Mesenchymal stem cell (in vitro differentiated cells and primary cell): Measurements from ENCODE around the gene AHCYL2.
"Not testable (repeated sequence)": the region's sequence is repeated elsewhere in the genome, so short reads cannot be mapped to it uniquely, and the experiment has no call there.

Experiments
- DNase-seq: peaks from one replicate; pipeline ENCODE4 v3.0.0-alpha.2; 2013
- H2AFZ ChIP-seq: one replicate; pipeline ENCODE4 v1.6.1; 2013; ENCODE audit warnings: low read depth, mild to moderate bottlenecking, control low read depth, inconsistent platforms, low read length, moderate library complexity
- H2AK5ac ChIP-seq: 2 replicates; pipeline ENCODE4 v1.6.1; 2013; ENCODE audit warnings: low read length, moderate library complexity, mild to moderate bottlenecking, inconsistent platforms; ENCODE audit not compliant: severe bottlenecking
- H2BK120ac ChIP-seq: one replicate; pipeline ENCODE4 v1.6.1; 2013; ENCODE audit warnings: low read depth, mild to moderate bottlenecking, inconsistent platforms, low read length, moderate library complexity
- H2BK12ac ChIP-seq, 2 experiments: one replicate each; pipeline ENCODE4 v1.6.1; 2013; ENCODE audit warnings: inconsistent platforms in 2 of 2, low read length in 2 of 2, mild to moderate bottlenecking in 2 of 2, moderate library complexity in 2 of 2, control low read depth in 1 of 2
- H2BK15ac ChIP-seq: one replicate; pipeline ENCODE4 v1.6.1; 2013; ENCODE audit warnings: mild to moderate bottlenecking, low read depth, inconsistent platforms; ENCODE audit not compliant: poor library complexity, severe bottlenecking
- H2BK5ac ChIP-seq: 2 replicates; pipeline ENCODE4 v1.6.1; 2013; ENCODE audit warnings: low read depth, mild to moderate bottlenecking, low read length, control low read depth, inconsistent platforms; ENCODE audit not compliant: poor library complexity, severe bottlenecking
- H3K14ac ChIP-seq, 2 experiments: one replicate each; pipeline ENCODE4 v1.6.1; 2013; ENCODE audit warnings: inconsistent platforms in 2 of 2, low read length in 2 of 2, control low read depth in 1 of 2, mild to moderate bottlenecking in 1 of 2, moderate library complexity in 1 of 2
- H3K18ac ChIP-seq, 2 experiments: one replicate each; pipeline ENCODE4 v1.6.1; 2013; ENCODE audit warnings: inconsistent platforms in 2 of 2, low read length in 2 of 2, control low read depth in 1 of 2, low read depth in 1 of 2, mild to moderate bottlenecking in 1 of 2
- H3K23ac ChIP-seq, 2 experiments: one replicate each; pipeline ENCODE4 v1.6.1; 2013; ENCODE audit warnings: inconsistent platforms in 2 of 2, low read length in 2 of 2, mild to moderate bottlenecking in 2 of 2, moderate library complexity in 2 of 2, control low read depth in 1 of 2
- H3K27ac ChIP-seq: 2 replicates; pipeline ENCODE4 v1.5.1; 2013; ENCODE audit warnings: mild to moderate bottlenecking, moderate library complexity, low read length, control low read depth, inconsistent platforms; ENCODE audit not compliant: poor library complexity, severe bottlenecking
- H3K27me3 ChIP-seq, 2 experiments: 2 replicates each; pipeline versions ENCODE4 v1.6.1 to v1.7.0; 2013; ENCODE audit warnings: low read length in 2 of 2, mild to moderate bottlenecking in 2 of 2, moderate library complexity in 2 of 2, control low read depth in 1 of 2, inconsistent platforms in 1 of 2; ENCODE audit not compliant: control insufficient read depth in 1 of 2, insufficient read depth in 1 of 2
- H3K36me3 ChIP-seq, 2 experiments: 2 replicates each; pipeline versions ENCODE4 v1.6.1 to v1.7.0; 2013; ENCODE audit warnings: low read length in 2 of 2, control low read depth in 1 of 2, inconsistent platforms in 1 of 2, low read depth in 1 of 2, mild to moderate bottlenecking in 1 of 2; ENCODE audit not compliant: insufficient read depth in 2 of 2, control insufficient read depth in 1 of 2
- H3K4ac ChIP-seq, 2 experiments: one replicate each; pipeline ENCODE4 v1.6.1; 2013; ENCODE audit warnings: inconsistent platforms in 2 of 2, low read length in 2 of 2, mild to moderate bottlenecking in 2 of 2, moderate library complexity in 2 of 2, control low read depth in 1 of 2, low read depth in 1 of 2
- H3K4me1 ChIP-seq: 2 replicates; pipeline ENCODE4 v1.6.1; 2013; ENCODE audit warnings: low read depth, low read length, control low read depth; ENCODE audit not compliant: control insufficient read depth, insufficient read depth
- H3K4me2 ChIP-seq: 2 replicates; pipeline ENCODE4 v1.6.1; 2013; ENCODE audit warnings: low read length, mild to moderate bottlenecking, inconsistent platforms; ENCODE audit not compliant: poor library complexity, severe bottlenecking
- H3K4me3 ChIP-seq, 2 experiments: 2 replicates each; pipeline versions ENCODE4 v1.5.1 to v1.7.0; 2013; ENCODE audit warnings: low read length in 2 of 2, mild to moderate bottlenecking in 2 of 2, control low read depth in 1 of 2, low read depth in 1 of 2; ENCODE audit not compliant: insufficient read depth in 1 of 2
- H3K79me1 ChIP-seq: replicated peaks from 2 replicates; pipeline ENCODE4 v1.6.1; 2013; ENCODE audit warnings: mild to moderate bottlenecking, control low read depth, low read length, inconsistent platforms; ENCODE audit not compliant: poor library complexity, severe bottlenecking
- H3K9ac ChIP-seq: 2 replicates; pipeline ENCODE4 v1.7.0; 2013; ENCODE audit warnings: mild to moderate bottlenecking, low read length, moderate library complexity
- H3K9me3 ChIP-seq: 2 replicates; pipeline ENCODE4 v1.7.0; 2013; ENCODE audit warnings: mild to moderate bottlenecking, low read length; ENCODE audit not compliant: control insufficient read depth
- H4K8ac ChIP-seq: one replicate; pipeline ENCODE4 v1.6.1; 2013; ENCODE audit warnings: inconsistent platforms, mild to moderate bottlenecking, low read length, moderate library complexity
- H4K91ac ChIP-seq: one replicate; pipeline ENCODE4 v1.6.1; 2013; ENCODE audit warnings: mild to moderate bottlenecking, low read length, inconsistent platforms
- WGBS: methylation state at CpG from one replicate; pipeline ENCODE4 v1.1.7; 2013; ENCODE audit warnings: mixed read lengths; 5-methylcytosine and 5-hydroxymethylcytosine counted together

Gene AHCYL2

DNA sequence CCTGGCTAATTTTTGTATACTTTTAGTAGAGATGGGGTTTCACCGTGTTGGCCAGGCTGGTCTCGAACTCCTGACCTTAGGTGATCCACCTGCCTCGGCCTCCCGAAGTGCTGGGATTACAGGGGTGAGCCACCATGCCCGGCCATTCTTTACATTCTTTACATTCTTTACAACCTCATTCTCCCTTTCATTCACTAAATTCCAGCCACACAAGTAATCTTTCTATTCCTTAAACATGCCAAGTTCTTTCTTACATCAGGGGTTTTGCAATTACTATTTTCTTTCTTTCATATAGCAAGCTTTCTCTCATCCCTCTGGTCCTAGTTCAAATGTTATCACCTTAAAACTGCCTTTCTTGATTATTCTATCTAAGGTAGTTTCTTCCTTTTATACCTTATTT, 128.3 kb downstream of the AHCYL2 start:
- not testable (repeated sequence) for H4K8ac ChIP-seq, H3K23ac ChIP-seq, H3K27ac ChIP-seq, H3K4me3 ChIP-seq, H3K79me1 ChIP-seq, H3K18ac ChIP-seq, H4K91ac ChIP-seq, H2BK15ac ChIP-seq, H3K4me1 ChIP-seq, H3K9ac ChIP-seq, H3K14ac ChIP-seq, H2AFZ ChIP-seq, H3K9me3 ChIP-seq, H2BK12ac ChIP-seq, H3K4ac ChIP-seq, H3K27me3 ChIP-seq, DNase-seq, H3K4me2 ChIP-seq, H2BK120ac ChIP-seq, H3K36me3 ChIP-seq, H2BK5ac ChIP-seq, H2AK5ac ChIP-seq
- WGBS = 62% methylated on average over 5 of the region's 5 CpGs

DNA sequence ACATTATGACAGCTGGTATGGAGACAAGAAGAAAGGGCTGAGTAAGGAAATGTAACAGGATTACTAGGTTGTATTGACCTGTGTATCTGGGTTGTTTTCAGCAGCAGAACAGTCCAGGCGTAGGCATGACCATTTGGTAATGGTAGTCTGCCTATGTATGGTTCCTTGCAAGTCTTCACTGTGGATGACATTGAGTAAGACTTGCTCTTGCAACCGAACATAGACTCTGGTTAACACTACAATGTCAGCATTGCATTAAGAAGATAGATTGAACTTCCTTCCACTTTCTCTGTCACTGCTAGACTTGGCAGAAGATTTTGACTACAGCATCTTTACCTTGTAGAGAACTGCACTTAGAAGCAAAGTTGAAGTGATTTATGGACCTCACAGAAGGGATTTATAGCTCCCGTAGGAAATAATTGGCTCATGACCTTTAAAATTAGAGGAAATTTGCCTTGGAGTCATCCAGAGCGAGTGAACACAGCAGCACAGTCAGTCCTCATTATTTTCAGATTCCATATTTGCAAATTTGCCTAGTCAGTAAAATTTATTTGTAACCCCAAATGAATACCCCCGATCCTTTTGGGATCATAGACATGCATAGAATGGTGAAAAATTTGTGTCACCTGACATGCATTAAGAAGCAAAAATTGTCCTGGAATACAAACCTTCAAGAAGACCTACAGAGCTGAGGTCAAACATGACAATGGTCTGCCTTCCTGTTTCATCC, 129.8 kb downstream of the AHCYL2 start:
- Histone ChIP-seq H3K9ac (no peak overlapping the region), H3K4me2 (no peak overlapping the region), H3K27me3 (no peaks in the 10 kb centered on the region), H2AFZ (no peak overlapping the region), H4K8ac (no peak overlapping the region), H3K27ac (no peak overlapping the region), H3K14ac (no peak overlapping the region), H3K9me3 (no peaks in the 10 kb centered on the region), H3K4me1 (no peaks in the 10 kb centered on the region), H3K4ac (no peak overlapping the region), H2BK5ac (no peak overlapping the region), H4K91ac (no peak overlapping the region), H2BK12ac (no peak overlapping the region), H3K36me3 (no peaks in the 10 kb centered on the region), H3K79me1 (no peaks in the 10 kb centered on the region), H3K23ac (no peak overlapping the region), H2BK15ac (no peak overlapping the region), H2AK5ac (no peak overlapping the region), H2BK120ac (no peak overlapping the region), H3K4me3 (no peak overlapping the region), H3K18ac (no peak overlapping the region)
- WGBS = 89% methylated on average over 5 of the region's 5 CpGs
- no peak for DNase-seq

DNA sequence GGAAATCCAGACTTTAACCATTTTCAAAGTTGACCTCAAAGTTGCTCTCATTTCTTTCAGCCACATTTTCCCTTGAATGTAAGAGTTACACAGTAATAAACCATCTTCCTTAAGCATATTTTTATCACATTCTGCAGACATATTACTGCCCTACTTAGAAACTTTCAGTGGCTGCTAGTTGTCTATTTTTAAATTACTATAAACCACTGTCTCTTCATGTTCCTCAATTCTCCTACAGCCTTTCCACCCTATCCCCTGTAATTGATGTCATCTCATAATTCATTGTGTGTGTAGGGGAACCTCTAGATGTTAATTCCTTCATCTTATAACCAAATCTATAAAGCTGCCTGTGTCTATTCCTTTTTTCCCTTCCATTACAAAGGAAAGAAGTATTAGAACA, 131.3 kb downstream of the AHCYL2 start:
- H3K14ac ChIP-seq = no peak overlapping the region
- DNase-seq = no peak
- no peak overlapping the region for H4K91ac ChIP-seq
- H2AFZ ChIP-seq = no peak overlapping the region
- H2BK5ac ChIP-seq = no peak overlapping the region
- no peaks in the 10 kb centered on the region for H3K27me3 ChIP-seq
- no peaks in the 10 kb centered on the region for H3K79me1 ChIP-seq
- H2BK15ac ChIP-seq = no peak overlapping the region
- H3K4ac ChIP-seq = no peak overlapping the region
- no peak overlapping the region for H2AK5ac ChIP-seq
- H3K9ac ChIP-seq = no peak overlapping the region
- no peak overlapping the region for H3K23ac ChIP-seq
- H3K4me1 ChIP-seq = no peaks in the 10 kb centered on the region
- no peaks in the 10 kb centered on the region for H3K36me3 ChIP-seq
- no peak overlapping the region for H3K18ac ChIP-seq
- H4K8ac ChIP-seq = no peak overlapping the region
- no peaks in the 10 kb centered on the region for H3K9me3 ChIP-seq
- no peak overlapping the region for H2BK120ac ChIP-seq
- H3K4me3 ChIP-seq = no peak overlapping the region
- no peak overlapping the region for H3K4me2 ChIP-seq
- H3K27ac ChIP-seq = no peak overlapping the region
- no peak overlapping the region for H2BK12ac ChIP-seq

DNA sequence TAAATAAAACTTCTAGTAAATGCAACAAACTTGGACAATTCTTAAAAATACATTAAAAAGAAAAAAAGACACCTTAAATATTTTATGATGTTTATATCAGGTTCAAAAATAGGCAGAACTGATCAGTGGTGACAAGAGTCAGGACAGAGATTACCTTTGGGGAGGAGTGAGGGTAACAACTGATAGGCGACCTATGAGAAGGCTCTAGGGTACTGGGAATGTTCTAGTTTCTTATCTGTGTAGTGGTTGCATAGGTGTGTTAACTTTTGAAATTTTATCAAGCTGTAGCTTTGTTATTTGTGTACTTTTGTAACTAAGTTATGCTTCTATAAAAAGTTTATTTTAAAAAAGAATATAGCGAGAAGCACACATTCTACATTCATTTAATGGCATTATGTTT, 134.3 kb downstream of the AHCYL2 start:
- no peak for DNase-seq
- Histone ChIP-seq H3K27ac (no peak overlapping the region), H2BK15ac (no peak overlapping the region), H3K4me3 (no peak overlapping the region), H3K4ac (no peak overlapping the region), H3K23ac (no peak overlapping the region), H3K79me1 (no peaks in the 10 kb centered on the region), H2BK12ac (no peak overlapping the region), H4K91ac (no peak overlapping the region), H3K36me3 (no peaks in the 10 kb centered on the region), H3K4me2 (no peak overlapping the region), H2BK120ac (no peak overlapping the region), H2BK5ac (no peak overlapping the region), H4K8ac (no peak overlapping the region), H3K9ac (no peak overlapping the region), H3K9me3 (no peaks in the 10 kb centered on the region), H3K18ac (no peak overlapping the region), H3K27me3 (no peaks in the 10 kb centered on the region), H3K4me1 (no peaks in the 10 kb centered on the region), H2AFZ (no peak overlapping the region), H3K14ac (no peak overlapping the region), H2AK5ac (no peak overlapping the region)
- 80% methylated on average over 1 of the region's 2 CpGs for WGBS
